GM19455 (cell line): ENCODE measurements around the gene LRRK2.
"Not testable (repeated sequence)": the region's sequence is repeated elsewhere in the genome, so short reads cannot be mapped to it uniquely, and the experiment has no call there.

ENCODE experiments used
- ATAC-seq: cut with Tn5 transposase; IDR thresholded peaks from one replicate; pipeline ENCODE4 v1.9.1; 2021; ENCODE audit not compliant: unreplicated experiment

LRRK2 gene

DNA sequence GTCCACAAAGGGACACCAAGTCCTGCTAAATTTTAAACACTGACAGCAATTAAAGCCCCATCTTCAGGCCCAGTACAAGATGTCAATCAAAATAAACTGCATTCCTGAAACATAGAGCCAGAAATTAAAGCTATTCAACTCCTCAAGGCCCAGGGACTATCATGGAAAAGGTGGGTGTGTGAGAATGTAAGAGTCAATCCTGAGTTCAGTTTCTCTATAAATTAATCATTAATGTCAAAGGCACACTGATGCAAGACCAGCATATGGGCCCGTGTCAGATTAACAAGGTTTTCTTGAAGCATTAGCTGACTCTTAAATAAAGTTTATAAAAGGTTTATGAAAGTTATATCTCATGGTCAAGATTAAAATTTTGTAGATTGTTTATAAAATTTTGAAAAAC lies 13.6 kb upstream of the LRRK2 start:
- not testable (repeated sequence) for ATAC-seq

GRCh38 chr12:40212566-40212965 lies 12.2 kb upstream of the LRRK2 start:
- ATAC-seq = no peak

DNA sequence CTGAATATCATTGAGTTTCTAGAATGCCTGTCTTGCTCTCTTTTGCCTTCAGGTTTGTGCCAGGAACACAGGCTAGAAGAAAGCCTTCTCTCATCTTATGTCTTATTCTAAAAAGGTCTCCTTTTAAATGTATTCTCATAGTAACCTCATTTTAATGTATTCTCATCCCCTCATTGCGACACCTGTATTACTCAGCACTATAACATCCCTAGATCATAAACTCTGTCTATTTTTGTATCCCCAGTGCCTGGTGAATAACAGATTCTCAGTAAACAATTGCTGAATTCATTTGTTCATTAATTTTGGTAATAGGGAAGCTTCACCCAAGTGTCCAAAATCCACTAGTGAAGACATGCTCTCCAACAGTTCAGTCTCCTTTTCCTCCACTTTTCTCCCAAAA lies 8.8 kb upstream of the LRRK2 start:
- no peak for ATAC-seq

- no peak for ATAC-seq
Observed at GRCh38 chr12:40216516-40217288, 8.1 kb upstream of the LRRK2 start.

DNA sequence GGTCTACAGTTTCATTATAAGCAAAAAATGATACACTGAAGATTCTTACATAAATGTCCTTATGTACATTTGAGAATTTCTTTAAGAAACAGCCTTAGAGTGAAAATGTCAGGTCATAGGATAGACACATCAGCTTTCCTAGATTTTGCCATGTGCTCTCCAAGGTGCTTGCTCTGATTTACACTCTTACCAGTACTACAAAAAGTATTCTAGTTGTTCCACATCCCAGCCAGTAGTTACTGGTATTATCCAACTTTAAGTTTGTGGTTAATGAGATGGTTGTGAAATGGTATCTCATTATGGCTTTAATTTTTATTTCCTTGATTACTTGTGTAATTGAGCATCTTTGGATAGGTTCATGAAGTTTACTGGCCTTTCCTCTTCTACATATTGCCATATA lies 5.0 kb upstream of the LRRK2 start:
- no peak for ATAC-seq

DNA sequence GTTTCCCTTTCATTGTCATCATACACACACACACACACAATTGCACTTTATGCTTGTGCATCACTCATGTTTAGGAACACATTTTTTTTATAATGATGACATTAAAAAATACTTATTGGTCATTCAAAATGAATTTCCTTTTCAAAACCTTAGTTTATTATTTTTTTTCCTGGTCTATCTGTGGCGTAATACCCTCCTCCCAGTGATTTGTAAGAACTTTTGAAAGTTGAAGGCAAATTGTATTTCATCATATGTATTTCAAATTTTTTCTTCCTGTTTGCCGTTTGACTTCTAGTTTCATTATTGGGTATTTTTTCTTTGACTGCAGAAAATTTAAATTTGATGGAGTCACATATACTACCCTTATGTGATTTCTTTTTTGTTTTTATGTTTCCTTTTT lies 2.5 kb upstream of the LRRK2 start:
- no peak for ATAC-seq

- no peak for ATAC-seq
Observed at GRCh38 chr12:40223646-40224045, 1.2 kb upstream of the LRRK2 start.

DNA sequence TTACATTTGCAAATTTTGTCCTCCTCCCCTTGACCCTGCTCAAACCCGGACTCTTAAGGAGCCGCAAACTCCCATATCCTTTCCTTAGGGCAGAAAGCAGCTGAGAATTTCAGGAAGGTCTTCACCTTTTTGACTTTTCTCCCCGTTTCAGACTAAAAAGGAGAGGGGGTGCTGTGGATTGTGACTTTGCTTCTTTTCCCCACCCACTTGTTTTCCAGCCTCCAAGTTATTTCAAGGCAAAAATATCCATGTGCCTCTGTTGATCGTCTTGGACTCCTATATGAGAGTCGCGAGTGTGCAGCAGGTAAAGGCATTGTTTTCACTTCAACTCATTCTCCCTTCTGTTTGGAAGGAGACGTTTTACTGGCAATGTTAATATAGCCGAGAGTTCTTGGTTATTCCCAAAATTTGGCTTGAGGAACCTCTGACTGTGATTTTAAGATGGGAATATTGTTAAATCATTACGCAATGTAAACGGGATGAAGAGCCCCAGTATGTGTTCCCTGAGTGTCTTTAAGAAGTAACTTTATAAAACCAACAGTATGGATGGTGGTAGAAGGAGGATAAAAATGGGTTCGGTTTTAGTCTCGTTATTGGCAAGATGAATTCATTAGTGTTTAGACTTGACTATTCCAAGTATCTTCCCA lies 663 bp downstream of the LRRK2 start:
- no peak for ATAC-seq

DNA sequence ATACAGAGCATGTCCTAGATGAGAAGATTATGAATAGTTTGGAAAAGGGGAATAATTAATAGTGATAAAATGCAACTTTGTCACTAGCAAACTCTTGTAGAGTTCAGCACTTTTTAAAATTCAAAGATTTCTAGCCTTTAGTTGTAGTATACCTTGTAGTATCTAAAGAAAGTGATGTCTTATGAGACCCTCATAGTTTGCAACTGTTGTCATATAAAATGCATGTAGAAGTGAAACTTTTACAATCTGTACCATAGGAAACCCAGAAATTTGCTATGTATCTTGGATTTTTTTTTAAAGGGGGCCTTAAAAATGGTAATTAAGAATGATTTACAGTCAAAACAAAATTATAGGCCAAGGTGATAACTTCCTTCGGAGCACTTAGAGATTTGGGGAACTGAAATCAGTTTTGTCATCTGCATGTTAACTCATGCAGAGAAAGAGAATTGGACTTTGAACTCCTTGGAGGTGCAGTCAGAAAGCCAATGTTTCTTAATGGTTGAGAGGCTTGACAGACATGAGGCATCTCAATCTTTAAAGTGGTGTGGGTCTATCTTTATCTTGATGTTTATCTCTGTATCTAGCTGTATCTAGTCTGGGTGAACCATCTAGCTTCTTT lies 1.3 kb downstream of the LRRK2 start:
- ATAC-seq = peak; percentile 55

DNA sequence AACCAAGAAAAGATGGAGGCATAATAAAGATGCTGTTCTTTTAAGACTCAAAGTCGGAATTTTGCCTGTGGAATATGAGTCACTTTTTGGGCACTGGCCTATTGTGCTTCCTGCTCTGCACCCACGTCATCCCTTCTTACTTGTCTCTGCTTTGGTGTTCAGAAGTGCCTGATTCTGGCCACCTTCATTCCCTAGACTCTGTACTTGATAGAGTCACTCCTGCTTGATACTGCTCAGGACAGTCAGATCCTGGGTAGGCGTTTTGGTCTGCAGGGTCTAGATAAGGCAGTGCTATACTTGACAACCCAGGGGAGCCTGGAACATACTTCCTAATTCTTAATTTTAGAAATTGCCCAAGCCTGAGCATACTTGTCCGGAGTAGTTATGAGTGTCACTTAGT lies 1.9 kb downstream of the LRRK2 start:
- no peak for ATAC-seq

GRCh38 chr12:40227447-40227846 lies 2.6 kb downstream of the LRRK2 start:
- ATAC-seq = no peak

- ATAC-seq = no peak
Observed at GRCh38 chr12:40228727-40229126, 3.9 kb downstream of the LRRK2 start.

- ATAC-seq = no peak
Observed at GRCh38 chr12:40229690-40230651, 5.2 kb downstream of the LRRK2 start.

GRCh38 chr12:40232602-40233001 lies 7.8 kb downstream of the LRRK2 start:
- ATAC-seq = peak; percentile 53

- ATAC-seq = no peak
Observed at GRCh38 chr12:40233741-40234367, 9.1 kb downstream of the LRRK2 start.

DNA sequence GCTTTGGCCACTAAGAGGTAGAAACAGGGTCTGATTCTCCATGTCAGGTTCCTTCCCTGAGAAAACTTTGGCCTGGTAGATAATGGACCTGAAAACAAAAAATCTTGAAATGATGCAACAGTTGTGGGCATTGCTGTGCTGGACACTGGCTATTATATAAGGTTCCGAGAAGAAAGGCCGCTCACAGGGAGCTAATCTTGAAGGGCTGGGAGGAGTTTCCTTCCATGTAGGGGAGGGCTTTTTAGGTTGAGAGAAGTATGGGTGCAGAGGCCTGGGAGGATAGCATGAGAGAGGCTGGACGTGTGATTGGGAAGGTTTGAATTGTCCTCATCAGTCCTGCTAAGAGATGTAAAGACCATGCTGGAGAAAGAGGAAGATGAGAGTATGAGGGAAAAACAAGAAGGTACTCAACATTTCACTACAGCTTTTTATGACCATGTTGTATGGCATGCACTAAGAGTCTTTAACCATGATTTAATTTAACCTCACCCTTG lies 11.6 kb downstream of the LRRK2 start:
- no peak for ATAC-seq

- no peak for ATAC-seq
Observed at GRCh38 chr12:40238266-40238902, 13.6 kb downstream of the LRRK2 start.

DNA sequence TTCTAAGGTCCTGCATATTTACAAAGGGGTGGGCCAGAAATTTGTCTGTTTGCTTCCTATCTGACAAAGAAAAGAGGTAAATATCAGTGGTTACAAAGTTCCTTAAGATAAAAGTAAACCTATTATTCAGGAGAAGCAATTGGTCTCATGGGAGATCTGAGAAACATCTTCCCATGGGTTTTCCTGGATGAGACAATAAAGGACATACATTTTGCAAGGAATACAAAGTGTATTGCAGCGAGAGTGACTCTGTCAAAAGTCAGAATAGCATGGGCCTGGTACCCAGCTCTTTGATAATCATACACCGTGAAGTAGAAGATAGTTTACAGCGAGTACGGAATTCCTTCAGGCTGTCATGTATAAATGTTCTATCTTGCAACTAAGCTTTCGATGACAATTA lies 14.2 kb downstream of the LRRK2 start:
- no peak for ATAC-seq

DNA sequence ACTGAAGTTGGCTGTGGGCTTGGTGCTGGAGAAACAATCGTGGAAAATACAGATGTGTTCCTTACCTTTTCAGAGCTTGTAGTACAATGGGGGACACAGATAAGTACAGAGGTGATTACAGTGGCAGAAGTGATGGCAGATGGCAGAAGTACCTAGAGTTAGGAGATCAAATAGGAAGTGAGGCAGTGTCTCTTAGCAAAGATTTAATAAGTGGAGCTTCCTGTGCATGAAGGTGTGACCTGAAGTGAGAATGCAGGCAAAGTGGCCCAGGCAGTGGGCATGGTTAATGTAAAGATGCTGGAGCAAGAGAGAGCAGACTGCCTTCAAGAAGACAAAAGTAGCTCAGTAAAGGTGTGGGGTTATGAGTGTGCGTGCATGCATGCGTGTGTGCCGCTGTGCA lies 16.0 kb downstream of the LRRK2 start:
- ATAC-seq = no peak

DNA sequence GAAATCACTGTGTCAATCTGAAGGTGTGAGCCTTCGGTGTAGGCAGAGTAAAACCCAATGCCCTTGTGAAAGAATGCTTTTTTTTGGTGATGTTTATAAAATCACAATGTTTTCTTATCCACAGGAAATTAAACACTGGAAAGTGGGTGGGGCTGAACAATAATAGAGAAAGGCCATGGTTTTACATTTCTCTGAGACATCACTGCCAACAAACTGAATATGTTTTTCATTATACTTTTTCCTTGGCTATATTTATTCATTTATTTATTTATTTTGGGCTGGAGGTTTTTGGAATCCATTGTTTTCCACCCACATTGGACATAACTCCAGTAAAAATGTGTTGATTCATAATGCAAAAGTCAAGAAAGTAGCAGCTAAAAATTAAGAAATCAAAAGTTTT lies 16.9 kb downstream of the LRRK2 start:
- ATAC-seq = no peak
